GM19240 (cell line): ENCODE measurements around the gene CRYL1.

Experiments used
- DNase-seq: peaks from one replicate; pipeline ENCODE4 v3.0.0; 2011; ENCODE audit warnings: low spot score; ENCODE audit not compliant: insufficient read length

Gene CRYL1

GRCh38 chr13:20381401-20381800 lies 144.3 kb downstream of the CRYL1 start:
- no peak for DNase-seq

- no peak for DNase-seq
Measured at GRCh38 chr13:20378721-20379120, 146.9 kb downstream of the CRYL1 start.

- DNase-seq: no peak
Measured at GRCh38 chr13:20377720-20378119, 147.9 kb downstream of the CRYL1 start.

- DNase-seq: no peak
Measured at GRCh38 chr13:20375871-20376270, 149.8 kb downstream of the CRYL1 start.

GRCh38 chr13:20373861-20374260 lies 151.8 kb downstream of the CRYL1 start:
- no peak for DNase-seq

- DNase-seq: no peak
Measured at GRCh38 chr13:20371825-20372224, 153.8 kb downstream of the CRYL1 start.

- DNase-seq: no peak
Measured at GRCh38 chr13:20370815-20371421, 154.7 kb downstream of the CRYL1 start.

GRCh38 chr13:20369886-20370361 lies 155.7 kb downstream of the CRYL1 start:
- no peak for DNase-seq

GRCh38 chr13:20366056-20366455 lies 159.6 kb downstream of the CRYL1 start:
- DNase-seq: no peak

- no peak for DNase-seq
Measured at GRCh38 chr13:20363603-20364002, 162.1 kb downstream of the CRYL1 start.

- DNase-seq: no peak
Measured at GRCh38 chr13:20363172-20363571, 162.5 kb downstream of the CRYL1 start.

GRCh38 chr13:20362484-20363041 lies 163.1 kb downstream of the CRYL1 start:
- DNase-seq: no peak

GRCh38 chr13:20360835-20361412 lies 164.7 kb downstream of the CRYL1 start:
- no peak for DNase-seq

- no peak for DNase-seq
Measured at GRCh38 chr13:20360041-20360491, 165.6 kb downstream of the CRYL1 start.

GRCh38 chr13:20359335-20359734 lies 166.3 kb downstream of the CRYL1 start:
- DNase-seq: no peak

- no peak for DNase-seq
Measured at GRCh38 chr13:20358022-20358421, 167.6 kb downstream of the CRYL1 start.

GRCh38 chr13:20356444-20356843 lies 169.2 kb downstream of the CRYL1 start:
- DNase-seq: no peak

GRCh38 chr13:20354722-20355121 lies 170.9 kb downstream of the CRYL1 start:
- no peak for DNase-seq

GRCh38 chr13:20353973-20354372 lies 171.7 kb downstream of the CRYL1 start:
- DNase-seq: no peak
